K562 (cell line): ENCODE data around the gene ZNF778. TPM values are rescaled to one million over a fixed set of nuclear protein-coding genes. Genes with fewer than 3 reads are reported as not detected.
A peak's percentile ranks its signal among the peaks of the same experiment; 100 is the strongest.

ENCODE experiments used
- BRCA1 ChIP-seq, 2 experiments: fragments of 450-650 bp in 1 of 2; sonication (generic) in 1 of 2; formaldehyde crosslinking in 1 of 2; IDR thresholded peaks; 2 replicates each; pipeline versions ENCODE4 v1.5.0 to v1.6.1; 2017 to 2020; ENCODE audit warnings: mild to moderate bottlenecking in 1 of 2, missing genetic modification reagents in 1 of 2
- C11orf30 ChIP-seq: fragments of 450-650 bp; IDR thresholded peaks from 2 replicates; pipeline ENCODE4 v1.6.1; 2016; ENCODE audit warnings: low read depth, mild to moderate bottlenecking
- FIP1L1 ChIP-seq: fragments of 200-400 bp; formaldehyde crosslinking; IDR thresholded peaks from 2 replicates; pipeline ENCODE4 v1.6.1; 2018; ENCODE audit warnings: mild to moderate bottlenecking, low read depth, low read length; ENCODE audit not compliant: poor library complexity, severe bottlenecking
- HMGN3 ChIP-seq: IDR thresholded peaks from 2 replicates; pipeline ENCODE4 v1.6.1; 2011; ENCODE audit warnings: borderline replicate concordance, low read depth, mild to moderate bottlenecking, mixed read lengths, low read length; ENCODE audit not compliant: insufficient read length; ENCODE audit errors: extremely low read depth
- JUND ChIP-seq, 2 experiments: IDR thresholded peaks; 2 replicates in 1 of 2; 3 replicates in 1 of 2; pipeline ENCODE4 v1.6.1; 2011; ENCODE audit warnings: borderline replicate concordance in 2 of 2, low read depth in 2 of 2, low read length in 2 of 2, improper control_type of control experiment in 1 of 2, missing biosample characterization in 1 of 2, missing genetic modification characterization in 1 of 2, missing genetic modification reagents in 1 of 2
- MECOM ChIP-seq: fragments of 250-450 bp; sonication (Bioruptor Pico); IDR thresholded peaks from 2 replicates; pipeline ENCODE4 v1.8.0; 2022; ENCODE audit warnings: inconsistent platforms
- MEF2D ChIP-seq: conservative IDR thresholded peaks from 2 replicates; pipeline ENCODE4 v1.6.1; 2016; ENCODE audit warnings: low read depth, missing genetic modification characterization, missing compliant biosample characterization
- NR2F6 ChIP-seq: fragments of 450-650 bp; formaldehyde crosslinking; IDR thresholded peaks from 2 replicates; pipeline ENCODE4 v1.4.0; 2020; ENCODE audit warnings: mild to moderate bottlenecking
- POLR3G ChIP-seq: IDR thresholded peaks from 2 replicates; pipeline ENCODE4 v1.6.1; 2011; ENCODE audit not compliant: insufficient read length, insufficient replicate concordance; ENCODE audit errors: extremely low read depth
- SREBF1 ChIP-seq: fragments of 150-350 bp; IDR thresholded peaks from 2 replicates; pipeline ENCODE4 v1.6.1; 2014; ENCODE audit warnings: antibody characterized with exemption, low read depth, low read length, borderline replicate concordance
- TAF7 ChIP-seq: fragments of 450-650 bp; IDR thresholded peaks from 2 replicates; pipeline ENCODE4 v1.6.1; 2016; ENCODE audit warnings: missing genetic modification characterization, missing compliant biosample characterization
- TCF3 ChIP-seq: sonication (generic); formaldehyde crosslinking; IDR thresholded peaks from 2 replicates; pipeline ENCODE4 v1.4.0; 2020; ENCODE audit warnings: mild to moderate bottlenecking, missing genetic modification reagents
- TCF7L2 ChIP-seq: fragments of 150-350 bp; IDR thresholded peaks from 2 replicates; pipeline ENCODE4 v1.6.1; 2016; ENCODE audit warnings: low read depth, mild to moderate bottlenecking, low read length, moderate library complexity
- ZBTB1 ChIP-seq: sonication (generic); formaldehyde crosslinking; IDR thresholded peaks from 2 replicates; pipeline ENCODE4 v1.8.1; 2023; ENCODE audit warnings: missing genetic modification reagents, low read depth, mild to moderate bottlenecking, borderline replicate concordance
- ZBTB33 ChIP-seq: sonication (generic); formaldehyde crosslinking; IDR thresholded peaks from 2 replicates; pipeline ENCODE4 v1.8.1; 2023; ENCODE audit warnings: mild to moderate bottlenecking, missing genetic modification reagents
- ZEB2 ChIP-seq: fragments of 450-650 bp; IDR thresholded peaks from 2 replicates; pipeline ENCODE4 v1.6.1; 2016
- ZMIZ1 ChIP-seq, 2 experiments: fragments of 150-350 bp in 1 of 2; IDR thresholded peaks; 2 replicates each; pipeline ENCODE4 v1.6.1; 2012 to 2016; ENCODE audit warnings: low read depth in 2 of 2, low read length in 2 of 2, mild to moderate bottlenecking in 1 of 2, moderate library complexity in 1 of 2
- ZNF143 ChIP-seq: sonication (generic); formaldehyde crosslinking; IDR thresholded peaks from 2 replicates; pipeline ENCODE4 v1.9.0; 2022; ENCODE audit warnings: mild to moderate bottlenecking, missing genetic modification reagents
- ZNF277 ChIP-seq: fragments of 250-450 bp; sonication (Bioruptor Pico); IDR thresholded peaks from 2 replicates; pipeline ENCODE4 v1.8.0; 2022; ENCODE audit warnings: inconsistent platforms, mild to moderate bottlenecking, moderate library complexity, borderline replicate concordance
- ZNF551 ChIP-seq: fragments of 250-450 bp; sonication (Bioruptor Pico); IDR thresholded peaks from 2 replicates; pipeline ENCODE4 v1.5.0; 2021; ENCODE audit warnings: mild to moderate bottlenecking, moderate library complexity
- ZNF717 ChIP-seq: fragments of 250-450 bp; sonication (Bioruptor Pico); IDR thresholded peaks from 2 replicates; pipeline ENCODE4 v1.5.0; 2021
- polyA plus RNA-seq, 8 experiments: library from polyadenylated mRNA; depleted of rRNA in 4 of 8; stranded (reverse) in 5 of 8; unstranded in 3 of 8; fragments of >200 nt; fragmentation: Nextera tagmentation in 2 of 8; fragmentation: Illumina TruSeq in 1 of 8; extraction: Ambion mirVana in 2 of 8; extraction: Trizol in 1 of 8; gene quantifications; 2 replicates each; pipeline versions ENCODE4 v1.2.1 to v1.2.3, GENCODE V29; 2011 to 2014; ENCODE audit warnings: inconsistent platforms in 1 of 8, missing spikeins in 1 of 8
- total RNA-seq, 7 experiments: library from RNA; depleted of rRNA in 6 of 7; stranded (reverse); fragments of >200 nt in 6 of 7; fragmentation: Illumina TruSeq in 2 of 7; extraction: Trizol in 2 of 7; gene quantifications; 2 replicates each; pipeline versions ENCODE4 v1.2.1 to v1.2.3, GENCODE V29; 2011 to 2021; ENCODE audit warnings: low replicate concordance in 1 of 7

The ZNF778 gene
- total and polyA plus RNA-seq, 9 of the 15 experiments (the other 6 are each of a cell fraction or from before 2014, with no cell fraction given) = 0.70 to 60.6 (median 7.5) TPM

- TF ChIP-seq NR2F6 (CRISPR knock-in tag) (0 out of 2 replicates have a peak, but pooled peaks have one; percentile 67), TAF7 (tag) (peak; percentile 58), ZNF277 (CRISPR knock-in tag) (no peak), MEF2D (tag) (no peak), HMGN3 (no peak), ZBTB33 (CRISPR knock-in tag) (no peak), BRCA1 (IDR thresholded peaks at IDR 0.05) (no peak), BRCA1 (CRISPR knock-in tag; IDR thresholded peaks at IDR 0.05) (no peak), C11orf30 (peak; percentile 89), TCF3 (CRISPR knock-in tag) (no peak), FIP1L1 (no peak), JUND (IDR thresholded peaks at IDR 0.05; ENCODE audit: borderline replicate concordance, low read depth, low read length) (no peak), JUND (tag; IDR thresholded peaks at IDR 0.05; ENCODE audit: borderline replicate concordance, low read depth, low read length) (peak; percentile 39; the same call in 1 of the 3 replicates), TCF7L2 (no peak), MECOM (CRISPR knock-in tag) (no peak), SREBF1 (no peak; the same call in 1 of the 2 replicates), ZNF143 (no peak), ZNF717 (CRISPR knock-in tag) (no peak), ZNF551 (CRISPR knock-in tag) (no peak), ZEB2 (no peak), ZBTB1 (CRISPR knock-in tag) (no peak), ZMIZ1 (IDR thresholded peaks at IDR 0.05; ENCODE audit: low read depth in 2 of 2, low read length in 2 of 2) (no peak; a peak in 1 of 4 replicates), POLR3G (no peak)
Measured at GRCh38 chr16:89241187-89242007, 23.9 kb downstream of the ZNF778 start (continued).
